Tibial nerve (tissue), 4 donors: ENCODE measurements around the gene LCP1. TPM values are rescaled to one million over a fixed set of nuclear protein-coding genes. Genes with fewer than 3 reads are reported as not detected.

Source experiments
- DNase-seq, 2 donors: peaks; one replicate each; pipeline ENCODE4 v3.0.0-alpha.2; 2019; ENCODE audit warnings: low spot score in 2 of 2
- H3K27ac ChIP-seq, 4 donors: fragments of 200-600 bp; sonication (generic) in 3 of 4; one replicate each; pipeline ENCODE4 v1.5.1; 2017 to 2019; ENCODE audit warnings: mild to moderate bottlenecking in 1 of 4
- H3K27me3 ChIP-seq, 2 donors: fragments of 200-600 bp; sonication (generic) in 1 of 2; one replicate each; pipeline versions ENCODE4 v1.5.1 to v1.6.0; 2017 to 2019
- H3K36me3 ChIP-seq, 3 donors: fragments of 200-600 bp; sonication (generic); one replicate each; pipeline ENCODE4 v1.5.1; 2018 to 2019
- H3K4me1 ChIP-seq, 4 donors: fragments of 200-600 bp; sonication (generic) in 3 of 4; one replicate each; pipeline ENCODE4 v1.5.1; 2017 to 2019
- H3K4me3 ChIP-seq, 4 donors: fragments of 200-600 bp; sonication (generic) in 3 of 4; one replicate each; pipeline ENCODE4 v1.5.1; 2017 to 2019; ENCODE audit warnings: mild to moderate bottlenecking in 1 of 4, moderate library complexity in 1 of 4
- H3K9me3 ChIP-seq, 4 donors: fragments of 200-600 bp; sonication (generic) in 3 of 4; one replicate each; pipeline ENCODE4 v1.5.1; 2017 to 2019
- CTCF ChIP-seq, 5 experiments: fragments of 200-600 bp in 3 of 5; fragments of 450-650 bp in 2 of 5; sonication (generic) in 3 of 5; IDR thresholded peaks; one replicate each; pipeline ENCODE4 v1.5.1; 2016 to 2019; ENCODE audit warnings: antibody characterized with exemption in 5 of 5, mild to moderate bottlenecking in 3 of 5, moderate library complexity in 2 of 5
- EP300 ChIP-seq, 2 donors: sonication (generic); formaldehyde crosslinking; IDR thresholded peaks; one replicate each; pipeline ENCODE4 v1.6.1; 2017; ENCODE audit warnings: antibody characterized with exemption in 2 of 2, mild to moderate bottlenecking in 1 of 2
- POLR2A ChIP-seq, 2 donors: fragments of 450-650 bp; IDR thresholded peaks; one replicate each; pipeline ENCODE4 v1.6.1; 2017; ENCODE audit warnings: antibody characterized with exemption in 2 of 2, mild to moderate bottlenecking in 2 of 2, moderate library complexity in 2 of 2
- WGBS, 2 donors: methylation state at CpG; one replicate each; pipeline ENCODE4 v1.1.5; 2018; 5-methylcytosine and 5-hydroxymethylcytosine counted together
- total RNA-seq, 4 donors: library from RNA; depleted of rRNA; stranded (reverse); fragments of >200 nt; gene quantifications; one replicate each; pipeline ENCODE4 v1.1.0, GENCODE V29; 2016

Gene LCP1
- total RNA-seq, 4 donors from 2014 or later = 18.1 to 62.7 (median 22.4) TPM

DNA sequence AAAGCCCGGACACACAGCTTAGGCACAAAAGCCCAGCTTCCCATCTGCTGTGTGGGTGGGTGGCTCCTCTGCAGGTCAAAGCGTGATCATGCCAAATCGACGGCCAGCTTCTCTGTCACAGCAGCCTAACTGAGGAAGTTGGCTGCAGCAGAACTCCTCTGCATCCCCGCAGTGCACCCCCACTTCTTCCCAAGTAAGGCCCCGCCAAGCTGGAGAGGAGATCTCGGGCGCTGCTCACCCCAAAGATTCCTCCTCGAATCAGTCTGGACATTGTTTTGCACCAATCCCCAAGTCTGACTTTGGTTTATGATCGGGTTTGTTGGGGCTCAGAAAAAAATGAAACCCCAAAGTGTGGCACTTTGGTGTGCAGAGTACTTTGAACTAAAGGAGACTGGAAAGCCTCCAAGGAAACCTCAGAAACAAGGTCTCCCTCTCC, 57.4 kb downstream of the LCP1 start:
- DNase-seq = no peak
- H3K36me3 ChIP-seq = no peaks in the 10 kb centered on the region
- peaks cover 0 to 3% (median 0%) of the 10 kb centered on the region in 4 donors for H3K4me1 ChIP-seq
- H3K27ac ChIP-seq = no peak overlapping the region
- no peaks in the 10 kb centered on the region for H3K27me3 ChIP-seq
- WGBS, 2 donors = 72 to 79% methylated on average over 10 of the region's 10 CpGs
- no peak overlapping the region for H3K4me3 ChIP-seq
- TF ChIP-seq POLR2A (IDR thresholded peaks at IDR 0.05) = no peak
- TF ChIP-seq EP300 (IDR thresholded peaks at IDR 0.05) = no peak
- no peak for TF ChIP-seq CTCF (IDR thresholded peaks at IDR 0.05)
- no peaks in the 10 kb centered on the region for H3K9me3 ChIP-seq

DNA sequence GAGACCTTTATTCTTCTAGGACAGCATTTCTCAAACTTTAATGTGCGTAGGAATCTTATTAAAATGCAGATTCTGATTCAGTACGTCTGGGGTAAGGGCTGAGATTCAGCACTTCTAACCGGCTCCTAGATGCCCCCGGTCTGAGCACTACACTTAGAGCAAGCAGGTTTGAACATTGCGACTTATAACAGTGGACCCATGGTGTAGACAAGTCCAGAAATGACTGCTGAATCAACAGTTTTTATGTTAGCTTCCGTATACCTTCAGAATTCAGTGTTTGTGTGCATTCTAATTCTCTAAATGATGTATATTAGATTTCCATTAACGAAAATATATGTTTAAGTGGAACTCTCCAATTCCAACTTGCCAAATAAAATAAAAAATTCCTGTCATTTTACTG, 59.7 kb downstream of the LCP1 start:
- Histone ChIP-seq H3K9me3 (no peaks in the 10 kb centered on the region), H3K4me3 (no peak overlapping the region), H3K27me3 (no peaks in the 10 kb centered on the region), H3K27ac (no peak overlapping the region), H3K36me3 (no peaks in the 10 kb centered on the region), H3K4me1 (peaks cover 0 to 3% (median 0%) of the 10 kb centered on the region in 4 donors)
- no peak for TF ChIP-seq POLR2A (IDR thresholded peaks at IDR 0.05)
- no peak for TF ChIP-seq EP300 (IDR thresholded peaks at IDR 0.05)
- TF ChIP-seq CTCF (IDR thresholded peaks at IDR 0.05) = no peak
- WGBS, 2 donors = 86 to 87% methylated on average over 7 of the region's 7 CpGs
- DNase-seq = no peak

GRCh38 chr13:46121597-46122163, 60.3 kb downstream of the LCP1 start:
- no peak for TF ChIP-seq POLR2A (IDR thresholded peaks at IDR 0.05)
- TF ChIP-seq CTCF (IDR thresholded peaks at IDR 0.05) = no peak
- TF ChIP-seq EP300 (IDR thresholded peaks at IDR 0.05) = no peak
- WGBS, 2 donors = 50 to 62% methylated on average over 4 of the region's 4 CpGs
- H3K27ac ChIP-seq = no peak overlapping the region
- H3K27me3 ChIP-seq = no peaks in the 10 kb centered on the region
- no peaks in the 10 kb centered on the region for H3K9me3 ChIP-seq
- no peak overlapping the region for H3K4me3 ChIP-seq
- H3K36me3 ChIP-seq = no peaks in the 10 kb centered on the region
- DNase-seq = no peak
- H3K4me1 ChIP-seq = peaks cover 0 to 3% (median 0%) of the 10 kb centered on the region in 4 donors

GRCh38 chr13:46121033-46121432, 60.9 kb downstream of the LCP1 start:
- no peaks in the 10 kb centered on the region for H3K27me3 ChIP-seq
- no peaks in the 10 kb centered on the region for H3K36me3 ChIP-seq
- no peak overlapping the region for H3K4me3 ChIP-seq
- no peak for DNase-seq
- whole genome bisulfite sequencing, 2 donors = 69 to 79% methylated on average over 2 of the region's 2 CpGs
- no peak overlapping the region for H3K27ac ChIP-seq
- no peak for TF ChIP-seq EP300 (IDR thresholded peaks at IDR 0.05)
- TF ChIP-seq CTCF (IDR thresholded peaks at IDR 0.05) = no peak
- TF ChIP-seq POLR2A (IDR thresholded peaks at IDR 0.05) = no peak
- peaks cover 0 to 3% (median 0%) of the 10 kb centered on the region in 4 donors for H3K4me1 ChIP-seq
- H3K9me3 ChIP-seq = no peaks in the 10 kb centered on the region

DNA sequence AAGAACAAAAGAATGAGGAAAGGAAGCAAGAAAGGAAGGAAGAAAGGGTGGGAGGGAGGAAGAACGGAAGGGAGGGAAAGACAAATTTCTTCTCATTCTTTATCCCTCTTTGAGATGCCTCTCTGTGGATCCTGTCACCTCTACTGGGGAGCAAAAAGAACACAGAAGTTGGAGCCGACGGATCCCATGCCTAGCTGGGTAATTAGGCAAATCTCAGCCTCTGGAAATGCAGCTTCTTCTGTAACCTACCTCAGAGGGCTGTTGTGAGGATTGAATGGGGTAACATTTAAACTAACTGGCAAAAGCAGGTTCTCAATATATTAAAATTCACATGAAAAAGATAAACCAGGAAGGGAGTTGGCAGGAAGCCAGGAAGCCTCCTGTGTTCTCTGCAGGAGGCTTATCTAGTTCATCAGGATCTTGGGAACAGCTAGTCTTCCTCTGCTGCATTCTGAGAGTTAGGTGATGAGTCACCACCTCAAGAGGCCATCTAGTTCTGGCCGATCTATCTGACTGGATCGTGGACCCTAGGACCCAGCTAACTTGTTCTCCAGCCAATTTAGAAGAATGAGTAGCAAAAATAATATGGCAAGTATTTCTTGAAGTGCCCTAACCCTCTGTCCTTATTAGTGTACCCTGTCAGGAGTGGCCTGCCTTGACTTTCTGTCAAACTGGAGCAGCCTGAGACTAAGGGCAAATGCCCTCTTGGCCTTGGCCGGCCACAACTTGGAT, 61.9 kb downstream of the LCP1 start:
- WGBS, 2 donors = 67 to 69% methylated on average over 6 of the region's 6 CpGs
- Histone ChIP-seq H3K4me1 (no peaks in the 10 kb centered on the region), H3K9me3 (no peaks in the 10 kb centered on the region), H3K4me3 (no peak overlapping the region), H3K27me3 (no peaks in the 10 kb centered on the region), H3K27ac (no peak overlapping the region), H3K36me3 (no peaks in the 10 kb centered on the region)
- no peak for DNase-seq
- TF ChIP-seq EP300 (IDR thresholded peaks at IDR 0.05) = no peak
- TF ChIP-seq CTCF (IDR thresholded peaks at IDR 0.05) = no peak
- no peak for TF ChIP-seq POLR2A (IDR thresholded peaks at IDR 0.05)
